Heart left ventricle (tissue), 16 donors: ENCODE results near the gene RIPK4. TPM values are rescaled to one million over a fixed set of nuclear protein-coding genes. Genes with fewer than 3 reads are reported as not detected.

Experiments
- ATAC-seq, 4 donors: fragments of 200-7000 bp; cut with Tn5 transposase; one replicate each; pipeline ENCODE4 v1.9.1; 2020 to 2022; ENCODE audit warnings: moderate library complexity in 4 of 4, mild to moderate bottlenecking in 3 of 4, moderate number of reproducible peaks in 1 of 4
- DNase-seq, 5 donors: peaks; one replicate each; pipeline ENCODE4 v3.0.0-alpha.2; 2020
- H3K27ac ChIP-seq, 12 donors: fragments of 200-600 bp; sonication (generic) in 4 of 12; one replicate each; pipeline versions ENCODE4 v1.5.0 to v1.8.0; 2016 to 2022; ENCODE audit warnings: mild to moderate bottlenecking in 2 of 12
- H3K27me3 ChIP-seq, 9 donors: fragments of 200-600 bp; sonication (generic) in 2 of 9; one replicate each; pipeline versions ENCODE4 v1.5.1 to v1.8.0; 2016 to 2022; ENCODE audit warnings: mild to moderate bottlenecking in 3 of 9
- H3K36me3 ChIP-seq, 9 donors: fragments of 200-600 bp; sonication (generic) in 2 of 9; one replicate each; pipeline versions ENCODE4 v1.5.0 to v1.8.0; 2018 to 2022; ENCODE audit warnings: mild to moderate bottlenecking in 2 of 9
- H3K4me1 ChIP-seq, 12 donors: fragments of 200-600 bp; sonication (generic) in 4 of 12; one replicate each; pipeline versions ENCODE4 v1.5.0 to v1.8.0; 2016 to 2022; ENCODE audit warnings: mild to moderate bottlenecking in 3 of 12
- H3K4me3 ChIP-seq, 12 donors: fragments of 200-600 bp; sonication (generic) in 4 of 12; one replicate each; pipeline versions ENCODE4 v1.5.0 to v1.8.0; 2017 to 2022; ENCODE audit warnings: mild to moderate bottlenecking in 9 of 12, moderate library complexity in 4 of 12
- H3K9me3 ChIP-seq, 12 donors: fragments of 200-600 bp; sonication (generic) in 4 of 12; one replicate each; pipeline versions ENCODE4 v1.5.0 to v1.8.0; 2016 to 2022; ENCODE audit warnings: mild to moderate bottlenecking in 1 of 12
- CTCF ChIP-seq, 12 donors: fragments of 200-600 bp; sonication (generic) in 4 of 12; IDR thresholded peaks; one replicate each; pipeline versions ENCODE4 v1.5.0 to v1.8.0; 2018 to 2022; ENCODE audit warnings: antibody characterized with exemption in 12 of 12, mild to moderate bottlenecking in 5 of 12
- POLR2A ChIP-seq, 2 donors: fragments of 450-650 bp; IDR thresholded peaks; one replicate each; pipeline ENCODE4 v1.6.1; 2017; ENCODE audit warnings: antibody characterized with exemption in 2 of 2, mild to moderate bottlenecking in 2 of 2, moderate library complexity in 2 of 2
- WGBS, 4 donors: extraction: QIAGEN DNeasy Blood & Tissue Kit in 2 of 4; methylation state at CpG; one replicate each; pipeline versions ENCODE4 v1.1.5 to v1.1.7; 2013 to 2018; 5-methylcytosine and 5-hydroxymethylcytosine counted together
- intact Hi-C, 10 donors: fragments of 100-400 bp; cut with DNase I; formaldehyde crosslinking; loops; one replicate each; pipeline versions ENCODE4 v1.11.1 to v1.14.2; 2022
- polyA plus RNA-seq, 2 donors: library from polyadenylated mRNA; stranded (reverse); fragments of 200-250 nt; gene quantifications; one replicate each; pipeline ENCODE4 v1.2.3, GENCODE V29; 2013
- total RNA-seq, 9 donors: library from RNA; depleted of rRNA in 2 of 9; stranded (reverse); fragments of >200 nt in 2 of 9; fragmentation: NEBNext Ultra II Directional in 3 of 9; extraction: Animal tissue kit (Norgen Biotek cat#: 25700) in 3 of 9; gene quantifications; one replicate each; pipeline versions ENCODE4 v1.1.0 to v1.2.4, GENCODE V29; 2016 to 2023
- donor health status: ischemic (EF 13 %, LVEDD 7.1; RV severe dilation, severe dysfunction).
- donor health status: healthy with polysubstance abuse.
- donor health status: DM: no; HTN: yes; CAD: no.
- donor health status: DM: no; HTN: no; CAD: no.
- donor health status: ischemic (EF 25% LVEDD 6.9; RV normal size, moderate dysfunction).
- donor health status: ischemic (EF 25% LVEDD 5.7; RV mildly dilated, moderate dysfunction).
- donor health status: healthy.
- donor health status: DM: yes; HTN: yes; CAD: no.
- donor health status: ischemic (EF 35%, LVEDD 5.7; RV mildly dilated, moderate dysfunction).
- donor health status: nonischemic (EF 11% LVEDD 7.7; RV severe dilation, severe dysfunction).
- donor health status: DM: yes; HTN: yes; CAD: no.
- donor health status: PGD.
- donor health status: ischemic (EF 29% LVEDD 5.4; RV normal size, mild dysfunction).
- donor health status: nonischemic (EF 23%, LVEDD 6.1; RV moderate dilation, normal function).

RIPK4 gene
- total and polyA plus RNA-seq, 11 donors = 0.04 to 2.0 (median 0.08) TPM; not detected in 2

GRCh38 chr21:41769521-41769920 lies 2.7 kb upstream of the RIPK4 start:
- intact Hi-C loops = no loop called here
- H3K36me3 ChIP-seq = no peaks in the 10 kb centered on the region
- peaks cover 43 to 98% (median 75%) of the 10 kb centered on the region in 9 donors for H3K27me3 ChIP-seq
- H3K27ac ChIP-seq = no peak overlapping the region
- H3K9me3 ChIP-seq = no peaks in the 10 kb centered on the region
- WGBS, 4 donors = 52 to 59% (median 56%) methylated on average over 6 to 7 of the region's 7 CpGs
- TF ChIP-seq CTCF (IDR thresholded peaks at IDR 0.05) (no peak), POLR2A (IDR thresholded peaks at IDR 0.05) (no peak)
- DNase-seq = no peak
- no peak overlapping the region for H3K4me3 ChIP-seq
- ATAC-seq = no peak
- peaks cover 0 to 34% (median 16%) of the 10 kb centered on the region in 12 donors for H3K4me1 ChIP-seq

- H3K9me3 ChIP-seq = no peaks in the 10 kb centered on the region
- ATAC-seq = no peak
- no peaks in the 10 kb centered on the region for H3K36me3 ChIP-seq
- H3K4me1 ChIP-seq = peaks cover 0 to 34% (median 16%) of the 10 kb centered on the region in 12 donors
- DNase-seq = no peak
- WGBS, 4 donors = 14 to 24% (median 20%) methylated on average over 10 of the region's 10 CpGs
- TF ChIP-seq POLR2A (IDR thresholded peaks at IDR 0.05) = no peak
- TF ChIP-seq CTCF (IDR thresholded peaks at IDR 0.05) = no peak
- intact Hi-C loops = no loop called here
- H3K27ac ChIP-seq = no peak overlapping the region
- H3K4me3 ChIP-seq = peak overlapping the region in 9 of 12 donors; percentile 14 to 43 (median 23)
- peaks cover 43 to 100% (median 79%) of the 10 kb centered on the region in 9 donors for H3K27me3 ChIP-seq
Measured at GRCh38 chr21:41769111-41769510, 2.3 kb upstream of the RIPK4 start.

- peaks cover 0 to 34% (median 16%) of the 10 kb centered on the region in 12 donors for H3K4me1 ChIP-seq
- no peak overlapping the region for H3K27ac ChIP-seq
- intact Hi-C loops = no loop called here
- no peaks in the 10 kb centered on the region for H3K36me3 ChIP-seq
- ATAC-seq (peak in 2 of 4 donors; percentile 31 to 64), DNase-seq (no peak)
- peaks cover 47 to 100% (median 85%) of the 10 kb centered on the region in 9 donors for H3K27me3 ChIP-seq
- 1 to 3% (median 2%) methylated on average over 17 of the region's 17 CpGs for whole genome bisulfite sequencing, 4 donors
- H3K9me3 ChIP-seq = no peaks in the 10 kb centered on the region
- TF ChIP-seq POLR2A (IDR thresholded peaks at IDR 0.05) = no peak
- TF ChIP-seq CTCF (IDR thresholded peaks at IDR 0.05) = peak in 3 of 12 donors; percentile 20 to 30 (median 30)
- peak overlapping the region in 9 of 12 donors; percentile 14 to 43 (median 23) for H3K4me3 ChIP-seq
Measured at GRCh38 chr21:41768437-41769042, 1.7 kb upstream of the RIPK4 start.

- intact Hi-C loops = no loop called here
- ATAC-seq = no peak
- no peaks in the 10 kb centered on the region for H3K9me3 ChIP-seq
- no peak overlapping the region for H3K27ac ChIP-seq
- peaks cover 48 to 100% (median 86%) of the 10 kb centered on the region in 9 donors for H3K27me3 ChIP-seq
- TF ChIP-seq POLR2A (IDR thresholded peaks at IDR 0.05) = no peak
- no peak for TF ChIP-seq CTCF (IDR thresholded peaks at IDR 0.05)
- peaks cover 0 to 39% (median 16%) of the 10 kb centered on the region in 12 donors for H3K4me1 ChIP-seq
- H3K36me3 ChIP-seq = no peaks in the 10 kb centered on the region
- 4 to 5% (median 5%) methylated on average over 26 of the region's 26 CpGs for WGBS, 4 donors
- DNase-seq = no peak
- peak overlapping the region in 2 of 12 donors; percentile 23 to 26 for H3K4me3 ChIP-seq
Measured at GRCh38 chr21:41767606-41768436, 969 bp upstream of the RIPK4 start.
